Neuronal stem cell (in vitro differentiated cells): ENCODE measurements around the gene VSTM2L.

Source experiments
- DNase-seq: peaks from one replicate; pipeline ENCODE4 v3.0.0-alpha.2; 2013; ENCODE audit warnings: low spot score
- H2AFZ ChIP-seq: one replicate; pipeline ENCODE4 v1.6.1; 2013; ENCODE audit warnings: mild to moderate bottlenecking, low read length, inconsistent platforms
- H2AK5ac ChIP-seq: 2 replicates; pipeline ENCODE4 v1.6.1; 2013; ENCODE audit warnings: low read depth, mild to moderate bottlenecking, inconsistent platforms, low read length, moderate library complexity, mixed read lengths
- H2BK120ac ChIP-seq: 2 replicates; pipeline ENCODE4 v1.6.1; 2013; ENCODE audit warnings: low read depth, mild to moderate bottlenecking, inconsistent platforms, low read length, moderate library complexity, mixed read lengths
- H2BK12ac ChIP-seq: one replicate; pipeline ENCODE4 v1.6.1; 2013; ENCODE audit warnings: low read length, inconsistent platforms
- H2BK15ac ChIP-seq: 2 replicates; pipeline ENCODE4 v1.6.1; 2013; ENCODE audit warnings: mild to moderate bottlenecking, low read length, inconsistent platforms, mixed read lengths
- H2BK5ac ChIP-seq: one replicate; pipeline ENCODE4 v1.6.1; 2013; ENCODE audit warnings: inconsistent platforms, mild to moderate bottlenecking, low read length, moderate library complexity
- H3K14ac ChIP-seq: one replicate; pipeline ENCODE4 v1.6.1; 2013; ENCODE audit warnings: low read length, inconsistent platforms
- H3K18ac ChIP-seq: 2 replicates; pipeline ENCODE4 v1.6.1; 2013; ENCODE audit warnings: low read length, inconsistent platforms
- H3K23ac ChIP-seq: 2 replicates; pipeline ENCODE4 v1.6.1; 2013; ENCODE audit warnings: low read depth, mild to moderate bottlenecking, mixed read lengths, low read length, inconsistent platforms; ENCODE audit not compliant: poor library complexity
- H3K27ac ChIP-seq: replicated peaks from 3 replicates; pipeline ENCODE4 v1.5.1; 2013; ENCODE audit warnings: low read length, inconsistent platforms
- H3K27me3 ChIP-seq, 3 experiments: 2 replicates each; pipeline ENCODE4 v1.6.1; 2013; ENCODE audit warnings: low read length in 3 of 3, mild to moderate bottlenecking in 2 of 3, inconsistent platforms in 1 of 3, low read depth in 1 of 3, mixed read lengths in 1 of 3, moderate library complexity in 1 of 3; ENCODE audit not compliant: control insufficient read depth in 3 of 3, insufficient read depth in 3 of 3
- H3K36me3 ChIP-seq, 2 donors: replicated peaks in 1 of 2; 2 replicates each; pipeline ENCODE4 v1.6.1; 2013; ENCODE audit warnings: low read length in 2 of 2; ENCODE audit not compliant: control insufficient read depth in 2 of 2, insufficient read depth in 2 of 2
- H3K4ac ChIP-seq: 2 replicates; pipeline ENCODE4 v1.6.1; 2013; ENCODE audit warnings: inconsistent platforms, mild to moderate bottlenecking, low read length, moderate library complexity
- H3K4me1 ChIP-seq, 2 donors: 1 replicate in 1 of 2; 2 replicates in 1 of 2; pipeline ENCODE4 v1.6.1; 2013; ENCODE audit warnings: low read length in 2 of 2, low read depth in 1 of 2; ENCODE audit not compliant: control insufficient read depth in 2 of 2, insufficient read depth in 1 of 2
- H3K4me2 ChIP-seq: one replicate; pipeline ENCODE4 v1.6.1; 2013; ENCODE audit warnings: mild to moderate bottlenecking, low read length, inconsistent platforms; ENCODE audit not compliant: insufficient read depth, poor library complexity, severe bottlenecking
- H3K4me3 ChIP-seq, 2 donors: 2 replicates each; pipeline ENCODE4 v1.5.1; 2013; ENCODE audit warnings: low read length in 2 of 2, mild to moderate bottlenecking in 2 of 2, inconsistent platforms in 1 of 2, moderate library complexity in 1 of 2
- H3K79me1 ChIP-seq: one replicate; pipeline ENCODE4 v1.6.1; 2013; ENCODE audit warnings: low read depth, mild to moderate bottlenecking, inconsistent platforms, low read length, moderate library complexity
- H3K9ac ChIP-seq: one replicate; pipeline ENCODE4 v1.6.1; 2013; ENCODE audit warnings: mild to moderate bottlenecking, low read depth, low read length, inconsistent platforms; ENCODE audit not compliant: poor library complexity
- H3K9me3 ChIP-seq, 2 donors: replicated peaks in 1 of 2; 2 replicates each; pipeline versions ENCODE3 to v1.6.1; 2013; ENCODE audit warnings: low read length in 2 of 2, mild to moderate bottlenecking in 2 of 2, inconsistent platforms in 1 of 2, low read depth in 1 of 2, mixed read lengths in 1 of 2, moderate library complexity in 1 of 2; ENCODE audit not compliant: control insufficient read depth in 2 of 2, insufficient read depth in 1 of 2
- H4K8ac ChIP-seq: one replicate; pipeline ENCODE4 v1.6.1; 2013; ENCODE audit warnings: low read depth, mild to moderate bottlenecking, inconsistent platforms, low read length, moderate library complexity
- H4K91ac ChIP-seq: one replicate; pipeline ENCODE4 v1.6.1; 2013; ENCODE audit warnings: low read length, low read depth, mild to moderate bottlenecking, inconsistent platforms; ENCODE audit not compliant: poor library complexity
- WGBS, 2 donors: extraction: QIAGEN DNeasy Blood & Tissue Kit; methylation state at CpG; one replicate each; pipeline ENCODE4 v1.1.7; 2013; ENCODE audit warnings: missing lambda C conversion rate in 2 of 2, mixed read lengths in 1 of 2; ENCODE audit not compliant: insufficient read length in 2 of 2, insufficient replicate concordance in 1 of 2; ENCODE audit errors: extremely low coverage in 2 of 2; 5-methylcytosine and 5-hydroxymethylcytosine counted together

Gene VSTM2L

DNA sequence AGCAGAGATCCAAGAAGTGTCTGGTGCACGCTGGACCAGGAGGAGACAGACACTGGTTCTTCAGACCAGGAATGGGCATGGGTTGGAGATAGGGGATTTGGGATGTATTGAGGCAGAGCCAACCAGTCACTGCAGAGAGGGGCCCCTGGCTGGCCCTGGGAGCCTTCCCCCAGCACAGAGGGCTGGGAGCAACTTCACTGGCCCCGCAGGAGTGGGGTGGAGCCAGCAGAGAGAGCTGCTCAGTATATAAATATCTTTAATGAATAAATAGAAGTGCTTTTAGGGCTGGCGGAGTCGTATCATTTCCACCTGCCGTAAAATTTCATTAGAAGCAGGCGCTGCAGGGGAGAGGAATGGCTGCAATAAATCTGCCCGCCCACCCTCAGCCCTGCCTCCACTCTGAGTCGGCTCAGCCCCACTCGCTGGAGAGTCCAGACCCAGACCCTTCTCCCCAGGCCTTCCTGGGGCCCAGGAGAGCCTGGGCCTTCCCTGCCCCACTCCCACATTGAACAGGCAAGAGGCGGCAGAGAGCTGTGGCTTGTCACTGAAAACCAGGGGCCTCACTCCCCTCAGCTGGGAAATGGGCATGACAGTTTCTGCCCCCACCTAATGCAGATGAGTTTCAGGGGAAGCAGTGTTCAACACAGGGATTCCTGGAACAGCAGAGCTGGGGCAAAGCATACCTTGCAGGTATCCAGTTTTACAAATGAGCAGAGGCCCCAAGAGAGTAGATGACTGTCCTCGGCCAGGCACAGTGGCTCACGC lies 23.9 kb upstream of the VSTM2L start:
- no peaks in the 10 kb centered on the region for H3K9me3 ChIP-seq
- H3K27ac ChIP-seq = no peak overlapping the region
- no peak overlapping the region for H3K18ac ChIP-seq
- H3K4me1 ChIP-seq = peaks cover 0 to 4% of the 10 kb centered on the region in 2 donors
- no peak overlapping the region for H2BK5ac ChIP-seq
- H3K14ac ChIP-seq = no peak overlapping the region
- H3K4me2 ChIP-seq = no peak overlapping the region
- H3K4ac ChIP-seq = no peak overlapping the region
- DNase-seq = no peak
- H3K9ac ChIP-seq = no peak overlapping the region
- H3K27me3 ChIP-seq = no peaks in the 10 kb centered on the region
- no peak overlapping the region for H2BK15ac ChIP-seq
- no peak overlapping the region for H4K8ac ChIP-seq
- no peak overlapping the region for H2AK5ac ChIP-seq
- H3K23ac ChIP-seq = no peak overlapping the region
- H3K4me3 ChIP-seq = no peak overlapping the region
- no peaks in the 10 kb centered on the region for H3K79me1 ChIP-seq
- no CpG with 5 or more reads among the region's 12 CpGs for WGBS, 2 donors
- H3K36me3 ChIP-seq = peaks cover 3 to 4% of the 10 kb centered on the region in 2 donors
- no peak overlapping the region for H2BK12ac ChIP-seq
- no peak overlapping the region for H2AFZ ChIP-seq
- H2BK120ac ChIP-seq = no peak overlapping the region
- no peak overlapping the region for H4K91ac ChIP-seq

DNA sequence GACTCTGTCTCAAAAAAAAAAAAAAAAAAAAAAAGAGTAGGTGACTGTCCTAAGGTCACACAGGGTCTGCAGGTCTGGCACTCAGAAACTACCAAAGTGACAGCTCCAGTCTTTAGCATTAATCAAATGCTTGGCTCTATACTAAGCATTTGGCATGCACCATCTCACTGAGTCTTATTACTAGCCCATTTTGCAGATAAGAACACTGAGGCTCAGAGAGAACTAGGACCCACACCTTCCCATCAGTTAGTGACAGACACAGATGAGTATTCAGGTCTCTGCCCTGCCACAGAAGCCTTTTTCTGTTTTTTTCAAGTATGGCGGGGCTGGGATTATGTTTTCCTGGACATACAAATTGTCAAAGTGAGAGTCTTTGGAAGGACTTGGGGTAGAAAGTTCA lies 23.1 kb upstream of the VSTM2L start:
- Histone ChIP-seq H3K4ac (no peak overlapping the region), H3K27me3 (no peaks in the 10 kb centered on the region), H3K4me2 (no peak overlapping the region), H2BK120ac (no peak overlapping the region), H3K27ac (no peak overlapping the region), H3K9ac (no peak overlapping the region), H2AFZ (no peak overlapping the region), H2BK12ac (no peak overlapping the region), H2BK5ac (no peak overlapping the region), H3K14ac (no peak overlapping the region), H3K18ac (no peak overlapping the region), H4K91ac (no peak overlapping the region), H3K4me1 (peaks cover 0 to 4% of the 10 kb centered on the region in 2 donors), H3K36me3 (no peaks in the 10 kb centered on the region), H3K9me3 (no peaks in the 10 kb centered on the region), H3K4me3 (no peak overlapping the region), H2AK5ac (no peak overlapping the region), H3K23ac (no peak overlapping the region), H4K8ac (no peak overlapping the region), H3K79me1 (no peaks in the 10 kb centered on the region), H2BK15ac (no peak overlapping the region)
- no CpG with 5 or more reads among the region's 1 CpG for WGBS, 2 donors
- no peak for DNase-seq

GRCh38 chr20:37880726-37881591 lies 22.0 kb upstream of the VSTM2L start:
- Histone ChIP-seq H2BK5ac (no peak overlapping the region), H4K91ac (no peak overlapping the region), H3K36me3 (no peaks in the 10 kb centered on the region), H3K9ac (no peak overlapping the region), H2AK5ac (peak overlapping the region; percentile 37), H2BK15ac (no peak overlapping the region), H3K9me3 (no peaks in the 10 kb centered on the region), H2BK12ac (no peak overlapping the region), H3K4me2 (no peak overlapping the region), H3K23ac (no peak overlapping the region), H3K18ac (peak overlapping the region; percentile 51), H3K14ac (peak overlapping the region; percentile 26), H3K4me3 (no peak overlapping the region), H2AFZ (peak overlapping the region; percentile 51), H3K4me1 (peaks cover 0 to 5% of the 10 kb centered on the region in 2 donors), H3K27ac (no peak overlapping the region), H3K4ac (no peak overlapping the region), H3K27me3 (no peaks in the 10 kb centered on the region), H4K8ac (no peak overlapping the region), H3K79me1 (no peaks in the 10 kb centered on the region), H2BK120ac (no peak overlapping the region)
- WGBS, 2 donors = no CpG with 5 or more reads among the region's 18 CpGs
- no peak for DNase-seq
